HUES64 (cell line): ENCODE data around the gene CDRT4.

ENCODE experiments used
- H3K27ac ChIP-seq: 2 replicates; pipeline ENCODE4 v1.7.0; 2013; ENCODE audit warnings: low read depth, low read length, inconsistent platforms
- H3K27me3 ChIP-seq: 2 replicates; pipeline ENCODE4 v1.6.1; 2013; ENCODE audit warnings: mild to moderate bottlenecking, low read length; ENCODE audit not compliant: insufficient read depth
- H3K36me3 ChIP-seq: 2 replicates; pipeline ENCODE4 v1.6.1; 2013; ENCODE audit warnings: mild to moderate bottlenecking, low read length; ENCODE audit not compliant: insufficient read depth
- H3K4me1 ChIP-seq: 2 replicates; pipeline ENCODE4 v1.6.1; 2013; ENCODE audit warnings: mild to moderate bottlenecking, low read length, moderate library complexity; ENCODE audit not compliant: insufficient read depth
- H3K4me3 ChIP-seq: 2 replicates; pipeline ENCODE4 v1.5.1; 2013; ENCODE audit warnings: mild to moderate bottlenecking, low read length, moderate library complexity
- H3K9ac ChIP-seq: 2 replicates; pipeline ENCODE4 v1.6.1; 2013; ENCODE audit warnings: mild to moderate bottlenecking, low read depth, low read length
- H3K9me3 ChIP-seq: 2 replicates; pipeline ENCODE4 v1.6.1; 2013; ENCODE audit warnings: low read depth, low read length; ENCODE audit not compliant: insufficient read depth
- WGBS: fragments of 150-250, 120-280 bp; methylation state at CpG from one replicate; pipeline ENCODE4 v1.1.7; 2013; ENCODE audit warnings: missing lambda C conversion rate; 5-methylcytosine and 5-hydroxymethylcytosine counted together

CDRT4 gene

GRCh38 chr17:15388356-15389041, 78.9 kb downstream of the CDRT4 start:
- Histone ChIP-seq H3K27ac (no peak overlapping the region), H3K36me3 (no peaks in the 10 kb centered on the region), H3K9me3 (no peaks in the 10 kb centered on the region), H3K27me3 (no peaks in the 10 kb centered on the region), H3K9ac (no peak overlapping the region), H3K4me1 (peaks cover 6% of the 10 kb centered on the region; the same call in 1 of the 2 replicates), H3K4me3 (no peak overlapping the region)
- 92% methylated on average over 8 of the region's 8 CpGs for WGBS

- Histone ChIP-seq H3K36me3 (no peaks in the 10 kb centered on the region), H3K27ac (no peak overlapping the region), H3K9me3 (no peaks in the 10 kb centered on the region), H3K27me3 (no peaks in the 10 kb centered on the region), H3K9ac (no peak overlapping the region), H3K4me1 (peaks cover 6% of the 10 kb centered on the region; the same call in 1 of the 2 replicates), H3K4me3 (no peak overlapping the region)
- 97% methylated on average over 3 of the region's 4 CpGs for WGBS
Measured at GRCh38 chr17:15386083-15386482, 81.3 kb downstream of the CDRT4 start.
